GM12878 (cell line): ENCODE results near the gene DCAF8. TPM values are rescaled to one million over a fixed set of nuclear protein-coding genes. Genes with fewer than 3 reads are reported as not detected.

Experiments used
- ATAC-seq: fragments of 200-7000 bp; cut with Tn5 transposase; 3 replicates; pipeline ENCODE4 v1.9.1; 2020; ENCODE audit warnings: mild to moderate bottlenecking, moderate library complexity
- BruUV-seq: library from RNA; stranded (reverse); fragments of 400-500 nt; replicated peaks from 2 replicates; lab custom pipeline; 2021; lab: Mats Ljungman, UMichigan
- CTCF ChIA-PET: fragments of 300-600 bp; sonication (Branson Sonifier 250); formaldehyde crosslinking; extraction: SDS; loops from one replicate; lab custom pipeline; 2021; ENCODE audit warnings: inconsistent platforms; lab: Yijun Ruan, JAX
- POLR2A ChIA-PET: fragments of 350-600 bp; formaldehyde crosslinking; extraction: SDS; loops from one replicate; lab custom pipeline; 2021; ENCODE audit warnings: inconsistent platforms; lab: Charles Lee
- RAD21 ChIA-PET: fragments of 300-600 bp; sonication (Branson Sonifier 250); formaldehyde crosslinking; loops from one replicate; lab custom pipeline; 2023; ENCODE audit warnings: antibody characterized with exemption; ENCODE audit not compliant: unreplicated experiment; lab: Charles Lee
- SMC1A ChIA-PET: fragments of 300-600 bp; sonication (Branson Sonifier 250); formaldehyde crosslinking; loops from one replicate; lab custom pipeline; 2023; ENCODE audit not compliant: unreplicated experiment, uncharacterized antibody; lab: Charles Lee
- DNase-seq: peaks from one replicate; pipeline ENCODE4 v3.0.0-alpha.2; 2011; ENCODE audit warnings: low read depth, low spot score
- FAIRE-seq: peaks from 3 replicates; lab custom pipeline; 2011; peaks lifted over from hg19 to GRCh38; lab: Jason Lieb, UNC
- H2AFZ ChIP-seq: 2 replicates; pipeline ENCODE4 v1.6.0; 2011; ENCODE audit warnings: low read depth, low read length, control low read depth; ENCODE audit not compliant: control insufficient read depth
- H3K27ac ChIP-seq: 2 replicates; pipeline ENCODE4 v1.5.1; 2011; ENCODE audit warnings: control low read depth; ENCODE audit not compliant: control insufficient read depth, insufficient read depth
- H3K27me3 ChIP-seq, 2 experiments: replicated peaks in 1 of 2; 2 replicates each; pipeline versions ENCODE4 v1.6.0 to v1.6.1; 2011; ENCODE audit warnings: low read length in 1 of 2; ENCODE audit not compliant: control insufficient read depth in 2 of 2, insufficient read depth in 2 of 2
- H3K36me3 ChIP-seq, 2 experiments: 2 replicates each; pipeline ENCODE4 v1.5.1; 2011; ENCODE audit warnings: low read length in 1 of 2; ENCODE audit not compliant: control insufficient read depth in 2 of 2, insufficient read depth in 2 of 2
- H3K4me1 ChIP-seq: 2 replicates; pipeline ENCODE4 v1.6.1; 2011; ENCODE audit warnings: mild to moderate bottlenecking, low read length, moderate library complexity, mixed read lengths; ENCODE audit not compliant: control insufficient read depth, insufficient read depth
- H3K4me2 ChIP-seq: 2 replicates; pipeline ENCODE4 v1.6.0; 2011; ENCODE audit warnings: control low read depth; ENCODE audit not compliant: control insufficient read depth, insufficient read depth
- H3K4me3 ChIP-seq: fragments of 200-600 bp; sonication (generic); 2 replicates; pipeline ENCODE4 v1.5.1; 2016
- H3K79me2 ChIP-seq: 2 replicates; pipeline ENCODE4 v1.6.0; 2011; ENCODE audit warnings: low read length; ENCODE audit not compliant: control insufficient read depth, insufficient read depth
- H3K9ac ChIP-seq: 2 replicates; pipeline ENCODE4 v1.8.0; 2011; ENCODE audit warnings: low read length, control low read depth, mixed read lengths; ENCODE audit not compliant: control insufficient read depth, insufficient read depth
- H3K9me3 ChIP-seq: replicated peaks from 3 replicates; pipeline ENCODE4 v1.5.1; 2011; ENCODE audit warnings: mild to moderate bottlenecking, low read length; ENCODE audit not compliant: control insufficient read depth, insufficient read depth
- H4K20me1 ChIP-seq: 2 replicates; pipeline ENCODE4 v1.6.0; 2011; ENCODE audit not compliant: control insufficient read depth, insufficient read depth
- BHLHE40 ChIP-seq, 2 experiments: fragments of 450-650 bp in 1 of 2; IDR thresholded peaks; 2 replicates each; pipeline ENCODE4 v1.6.1; 2011 to 2017; ENCODE audit warnings: low read depth in 2 of 2, borderline replicate concordance in 1 of 2, improper control_type of control experiment in 1 of 2, low read length in 1 of 2, mild to moderate bottlenecking in 1 of 2
- EGR1 ChIP-seq, 2 experiments: IDR thresholded peaks; 1 replicate in 1 of 2; 2 replicates in 1 of 2; pipeline ENCODE4 v1.6.1; 2011 to 2012; ENCODE audit warnings: low read depth in 2 of 2, low read length in 2 of 2, borderline replicate concordance in 1 of 2, mild to moderate bottlenecking in 1 of 2, moderate library complexity in 1 of 2
- MXI1 ChIP-seq: fragments of 150-350 bp; IDR thresholded peaks from 2 replicates; pipeline ENCODE4 v1.6.1; 2011; ENCODE audit warnings: low read depth, mild to moderate bottlenecking, inconsistent platforms, low read length, improper control_type of control experiment
- POLR2AphosphoS2 ChIP-seq: IDR thresholded peaks from 2 replicates; pipeline ENCODE4 v1.6.1; 2011; ENCODE audit warnings: low read depth, mild to moderate bottlenecking, low read length, improper control_type of control experiment, moderate library complexity
- RAD51 ChIP-seq: fragments of 450-650 bp; IDR thresholded peaks from 2 replicates; pipeline ENCODE4 v1.6.1; 2016; ENCODE audit warnings: moderate library complexity, mild to moderate bottlenecking, inconsistent platforms
- RFX5 ChIP-seq: IDR thresholded peaks from 2 replicates; pipeline ENCODE4 v1.6.1; 2011; ENCODE audit warnings: low read depth, low read length, improper control_type of control experiment
- WRNIP1 ChIP-seq: IDR thresholded peaks from 2 replicates; pipeline ENCODE4 v1.6.1; 2011; ENCODE audit warnings: low read depth, low read length, improper control_type of control experiment, borderline replicate concordance
- WGBS: methylation state at CpG from one replicate; pipeline ENCODE4 v1.1.6; 2016; ENCODE audit warnings: low lambda C conversion rate; ENCODE audit not compliant: insufficient replicate concordance, insufficient coverage; ENCODE audit errors: missing lambda C conversion rate; 5-methylcytosine and 5-hydroxymethylcytosine counted together
- in situ Hi-C: fragments of 300-500 bp; cut with MboI; formaldehyde crosslinking; loops from 9 replicates; pipeline ENCODE4 v1.14.3; 2018; ENCODE audit warnings: mixed read lengths
- intact Hi-C: fragments of 100-400 bp; cut with micrococcal nuclease; formaldehyde crosslinking; loops from one replicate; pipeline ENCODE4 v1.14.2; 2022; ENCODE audit not compliant: unreplicated experiment
- polyA plus RNA-seq, 11 experiments: library from polyadenylated mRNA; depleted of rRNA in 4 of 11; unstranded in 6 of 11; stranded (reverse) in 5 of 11; fragments of >200 nt; fragmentation: Nextera tagmentation in 4 of 11; fragmentation: Illumina TruSeq in 1 of 11; extraction: Ambion mirVana in 4 of 11; extraction: Trizol in 1 of 11; gene quantifications; 1 replicate in 1 of 11; 2 replicates in 10 of 11; pipeline versions ENCODE4 v1.2.1 to v1.2.3, GENCODE V29; 2011 to 2016; ENCODE audit warnings: inconsistent platforms in 2 of 11, missing spikeins in 2 of 11, low read depth in 1 of 11
- total RNA-seq, 4 experiments: library from RNA; depleted of rRNA in 3 of 4; stranded (reverse); fragments of >200 nt in 3 of 4; fragmentation: Illumina TruSeq in 1 of 4; extraction: Trizol in 1 of 4; gene quantifications; 2 replicates each; pipeline versions ENCODE4 v1.2.1 to v1.2.3, GENCODE V29; 2013 to 2021
- TF ChIP-seq, protein P1 (sequence below): IDR thresholded peaks from 2 replicates; pipeline ENCODE4 v1.6.1; 2012; ENCODE audit warnings: improper control_type of control experiment, low read depth, low read length; ENCODE audit not compliant: insufficient replicate concordance
- TF ChIP-seq, protein P2 (sequence below): fragments of 450-650 bp; IDR thresholded peaks from 2 replicates; pipeline ENCODE4 v1.6.1; 2018; ENCODE audit warnings: borderline replicate concordance, mild to moderate bottlenecking; ENCODE audit not compliant: partially characterized antibody
- TF ChIP-seq, protein P3 (sequence below): fragments of 450-650 bp; IDR thresholded peaks from 2 replicates; pipeline ENCODE4 v1.6.1; 2017; ENCODE audit warnings: mild to moderate bottlenecking, moderate library complexity

DCAF8 gene
- total and polyA plus RNA-seq, 10 of the 15 experiments (the other 5 are each of a cell fraction or from before 2014, with no cell fraction given): 10.4 to 152 (median 84.6) TPM

DNA sequence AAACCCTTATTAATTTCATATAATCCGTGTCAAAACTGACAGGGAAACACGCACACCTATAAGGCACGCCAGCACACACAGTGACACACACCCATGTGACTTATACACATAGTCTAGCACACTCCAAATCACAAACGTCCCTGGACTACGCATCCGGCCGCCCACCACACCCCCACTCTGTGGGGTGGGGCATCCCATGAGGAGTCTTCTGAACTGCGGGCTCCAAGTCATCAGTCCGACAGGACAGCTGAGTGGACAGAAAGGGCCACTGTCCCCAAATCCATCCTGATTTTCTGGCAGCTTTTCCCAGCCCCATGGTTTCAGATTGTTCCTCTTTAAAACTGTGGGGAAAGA is 56.3 kb downstream of the DCAF8 start:
- no TSS peak for BruUV-seq
- H3K4me3 ChIP-seq: peak overlapping the region; percentile 99
- ChIA-PET SMC1A (interaction anchor here (0.9 to 11.5 kb wide), 6 partner anchors 11 to 85 kb away, joined by 3 to 95 read pairs (median 10); no protein-coding TSS in a partner anchor), POLR2A (interaction anchor here (1.0 to 2.3 kb wide), 4 partner anchors 10 to 79 kb away, joined by 3 to 15 read pairs (median 8); partner anchors contain the start of genes DCAF8 and PEX19), RAD21 (interaction anchor here (0.9 to 3.2 kb wide), 5 partner anchors 13 to 85 kb away, joined by 3 to 16 read pairs (median 5); partner anchors contain the start of gene DCAF8), CTCF (interaction anchor here (0.6 to 8.9 kb wide), 6 partner anchors 14 to 105 kb away, joined by 3 to 89 read pairs (median 10); partner anchors contain the start of gene DCAF8)
- DNase-seq (no peak), ATAC-seq (peak; percentile 60), FAIRE-seq (no peak)
- in situ Hi-C loops (no loop called here), intact Hi-C loops (no loop called here)
- H3K9me3 ChIP-seq: no peaks in the 10 kb centered on the region
- no peaks in the 10 kb centered on the region for H4K20me1 ChIP-seq
- H3K27ac ChIP-seq: peak overlapping the region; percentile 84
- H3K36me3 ChIP-seq: peaks cover 4 to 5% of the 10 kb centered on the region in 2 experiments; a peak in 3 of 4 replicates
- H2AFZ ChIP-seq: no peak overlapping the region
- TF ChIP-seq EGR1 (IDR thresholded peaks at IDR 0.05; ENCODE audit: borderline replicate concordance in 1 of 2, low read depth in 2 of 2, low read length in 2 of 2): peak in 1 of 2 experiments; percentile 36; a peak in 1 of 3 replicates
- TF ChIP-seq, protein P1, sequence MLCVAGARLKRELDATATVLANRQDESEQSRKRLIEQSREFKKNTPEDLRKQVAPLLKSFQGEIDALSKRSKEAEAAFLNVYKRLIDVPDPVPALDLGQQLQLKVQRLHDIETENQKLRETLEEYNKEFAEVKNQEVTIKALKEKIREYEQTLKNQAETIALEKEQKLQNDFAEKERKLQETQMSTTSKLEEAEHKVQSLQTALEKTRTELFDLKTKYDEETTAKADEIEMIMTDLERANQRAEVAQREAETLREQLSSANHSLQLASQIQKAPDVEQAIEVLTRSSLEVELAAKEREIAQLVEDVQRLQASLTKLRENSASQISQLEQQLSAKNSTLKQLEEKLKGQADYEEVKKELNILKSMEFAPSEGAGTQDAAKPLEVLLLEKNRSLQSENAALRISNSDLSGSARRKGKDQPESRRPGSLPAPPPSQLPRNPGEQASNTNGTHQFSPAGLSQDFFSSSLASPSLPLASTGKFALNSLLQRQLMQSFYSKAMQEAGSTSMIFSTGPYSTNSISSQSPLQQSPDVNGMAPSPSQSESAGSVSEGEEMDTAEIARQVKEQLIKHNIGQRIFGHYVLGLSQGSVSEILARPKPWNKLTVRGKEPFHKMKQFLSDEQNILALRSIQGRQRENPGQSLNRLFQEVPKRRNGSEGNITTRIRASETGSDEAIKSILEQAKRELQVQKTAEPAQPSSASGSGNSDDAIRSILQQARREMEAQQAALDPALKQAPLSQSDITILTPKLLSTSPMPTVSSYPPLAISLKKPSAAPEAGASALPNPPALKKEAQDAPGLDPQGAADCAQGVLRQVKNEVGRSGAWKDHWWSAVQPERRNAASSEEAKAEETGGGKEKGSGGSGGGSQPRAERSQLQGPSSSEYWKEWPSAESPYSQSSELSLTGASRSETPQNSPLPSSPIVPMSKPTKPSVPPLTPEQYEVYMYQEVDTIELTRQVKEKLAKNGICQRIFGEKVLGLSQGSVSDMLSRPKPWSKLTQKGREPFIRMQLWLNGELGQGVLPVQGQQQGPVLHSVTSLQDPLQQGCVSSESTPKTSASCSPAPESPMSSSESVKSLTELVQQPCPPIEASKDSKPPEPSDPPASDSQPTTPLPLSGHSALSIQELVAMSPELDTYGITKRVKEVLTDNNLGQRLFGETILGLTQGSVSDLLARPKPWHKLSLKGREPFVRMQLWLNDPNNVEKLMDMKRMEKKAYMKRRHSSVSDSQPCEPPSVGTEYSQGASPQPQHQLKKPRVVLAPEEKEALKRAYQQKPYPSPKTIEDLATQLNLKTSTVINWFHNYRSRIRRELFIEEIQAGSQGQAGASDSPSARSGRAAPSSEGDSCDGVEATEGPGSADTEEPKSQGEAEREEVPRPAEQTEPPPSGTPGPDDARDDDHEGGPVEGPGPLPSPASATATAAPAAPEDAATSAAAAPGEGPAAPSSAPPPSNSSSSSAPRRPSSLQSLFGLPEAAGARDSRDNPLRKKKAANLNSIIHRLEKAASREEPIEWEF: no peak
- no peak for TF ChIP-seq WRNIP1
- TF ChIP-seq RFX5: no peak
- TF ChIP-seq, protein P2, sequence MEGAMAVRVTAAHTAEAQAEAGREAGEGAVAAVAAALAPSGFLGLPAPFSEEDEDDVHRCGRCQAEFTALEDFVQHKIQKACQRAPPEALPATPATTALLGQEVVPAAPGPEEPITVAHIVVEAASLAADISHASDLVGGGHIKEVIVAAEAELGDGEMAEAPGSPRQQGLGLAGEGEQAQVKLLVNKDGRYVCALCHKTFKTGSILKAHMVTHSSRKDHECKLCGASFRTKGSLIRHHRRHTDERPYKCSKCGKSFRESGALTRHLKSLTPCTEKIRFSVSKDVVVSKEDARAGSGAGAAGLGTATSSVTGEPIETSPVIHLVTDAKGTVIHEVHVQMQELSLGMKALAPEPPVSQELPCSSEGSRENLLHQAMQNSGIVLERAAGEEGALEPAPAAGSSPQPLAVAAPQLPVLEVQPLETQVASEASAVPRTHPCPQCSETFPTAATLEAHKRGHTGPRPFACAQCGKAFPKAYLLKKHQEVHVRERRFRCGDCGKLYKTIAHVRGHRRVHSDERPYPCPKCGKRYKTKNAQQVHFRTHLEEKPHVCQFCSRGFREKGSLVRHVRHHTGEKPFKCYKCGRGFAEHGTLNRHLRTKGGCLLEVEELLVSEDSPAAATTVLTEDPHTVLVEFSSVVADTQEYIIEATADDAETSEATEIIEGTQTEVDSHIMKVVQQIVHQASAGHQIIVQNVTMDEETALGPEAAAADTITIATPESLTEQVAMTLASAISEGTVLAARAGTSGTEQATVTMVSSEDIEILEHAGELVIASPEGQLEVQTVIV: no peak
- TF ChIP-seq, protein P3, sequence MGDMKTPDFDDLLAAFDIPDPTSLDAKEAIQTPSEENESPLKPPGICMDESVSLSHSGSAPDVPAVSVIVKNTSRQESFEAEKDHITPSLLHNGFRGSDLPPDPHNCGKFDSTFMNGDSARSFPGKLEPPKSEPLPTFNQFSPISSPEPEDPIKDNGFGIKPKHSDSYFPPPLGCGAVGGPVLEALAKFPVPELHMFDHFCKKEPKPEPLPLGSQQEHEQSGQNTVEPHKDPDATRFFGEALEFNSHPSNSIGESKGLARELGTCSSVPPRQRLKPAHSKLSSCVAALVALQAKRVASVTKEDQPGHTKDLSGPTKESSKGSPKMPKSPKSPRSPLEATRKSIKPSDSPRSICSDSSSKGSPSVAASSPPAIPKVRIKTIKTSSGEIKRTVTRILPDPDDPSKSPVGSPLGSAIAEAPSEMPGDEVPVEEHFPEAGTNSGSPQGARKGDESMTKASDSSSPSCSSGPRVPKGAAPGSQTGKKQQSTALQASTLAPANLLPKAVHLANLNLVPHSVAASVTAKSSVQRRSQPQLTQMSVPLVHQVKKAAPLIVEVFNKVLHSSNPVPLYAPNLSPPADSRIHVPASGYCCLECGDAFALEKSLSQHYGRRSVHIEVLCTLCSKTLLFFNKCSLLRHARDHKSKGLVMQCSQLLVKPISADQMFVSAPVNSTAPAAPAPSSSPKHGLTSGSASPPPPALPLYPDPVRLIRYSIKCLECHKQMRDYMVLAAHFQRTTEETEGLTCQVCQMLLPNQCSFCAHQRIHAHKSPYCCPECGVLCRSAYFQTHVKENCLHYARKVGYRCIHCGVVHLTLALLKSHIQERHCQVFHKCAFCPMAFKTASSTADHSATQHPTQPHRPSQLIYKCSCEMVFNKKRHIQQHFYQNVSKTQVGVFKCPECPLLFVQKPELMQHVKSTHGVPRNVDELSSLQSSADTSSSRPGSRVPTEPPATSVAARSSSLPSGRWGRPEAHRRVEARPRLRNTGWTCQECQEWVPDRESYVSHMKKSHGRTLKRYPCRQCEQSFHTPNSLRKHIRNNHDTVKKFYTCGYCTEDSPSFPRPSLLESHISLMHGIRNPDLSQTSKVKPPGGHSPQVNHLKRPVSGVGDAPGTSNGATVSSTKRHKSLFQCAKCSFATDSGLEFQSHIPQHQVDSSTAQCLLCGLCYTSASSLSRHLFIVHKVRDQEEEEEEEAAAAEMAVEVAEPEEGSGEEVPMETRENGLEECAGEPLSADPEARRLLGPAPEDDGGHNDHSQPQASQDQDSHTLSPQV: no peak
- TF ChIP-seq MXI1: 0 out of 2 replicates have a peak, but pooled peaks have one; percentile 10
- TF ChIP-seq RAD51: peak; percentile 57
- no peak for TF ChIP-seq POLR2AphosphoS2
- peak in 1 of 2 experiments; percentile 8; a peak in 1 of 4 replicates for TF ChIP-seq BHLHE40 (IDR thresholded peaks at IDR 0.05; ENCODE audit: borderline replicate concordance in 1 of 2, low read depth in 2 of 2, low read length in 1 of 2)
- H3K4me2 ChIP-seq: peak overlapping the region; percentile 82
- H3K79me2 ChIP-seq: peaks cover 35% of the 10 kb centered on the region
- peaks cover 26% of the 10 kb centered on the region for H3K4me1 ChIP-seq
- peak overlapping the region; percentile 92 for H3K9ac ChIP-seq
- no peaks in the 10 kb centered on the region for H3K27me3 ChIP-seq
- 0% methylated on average over 9 of the region's 9 CpGs for WGBS
